ENCODE results near the gene STK32C. TPM values are rescaled to one million over a fixed set of nuclear protein-coding genes. Genes with fewer than 3 reads are reported as not detected.

The STK32C gene
- total RNA-seq, 4 donors from 2014 or later, result 4.8 to 10.9 (median 7.8) TPM

DNA sequence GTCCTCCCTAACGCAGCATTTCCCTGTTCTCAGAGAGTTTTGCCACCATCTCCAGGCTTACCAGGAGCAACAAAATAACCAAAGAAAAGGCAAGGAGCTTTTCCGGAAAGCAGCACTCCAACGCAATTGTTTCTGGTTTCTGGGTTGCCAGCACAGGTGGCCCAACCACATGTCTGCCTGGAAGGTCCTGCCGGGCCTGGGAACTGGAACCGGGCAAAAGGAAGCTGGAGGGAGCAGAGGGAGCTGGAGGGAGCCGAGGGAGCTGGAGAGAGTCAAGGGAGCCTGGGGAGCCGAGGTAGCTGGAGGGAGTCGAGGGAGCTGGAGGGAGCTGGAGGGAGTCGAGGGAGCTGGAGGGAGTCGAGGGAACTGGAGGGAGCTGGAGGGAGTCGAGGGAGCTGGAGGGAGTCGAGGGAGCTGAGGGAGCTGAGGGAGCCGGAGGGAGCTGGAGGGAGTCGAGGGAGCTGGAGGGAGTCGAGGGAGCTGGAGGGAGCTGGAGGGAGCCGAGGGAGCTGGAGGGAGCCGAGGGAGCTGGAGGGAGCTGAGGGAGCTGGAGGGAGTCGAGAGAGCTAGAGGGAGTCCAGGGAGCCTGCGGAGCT lies 54.6 kb downstream of the STK32C start:
- Histone ChIP-seq H3K9me3 (no peaks in the 10 kb centered on the region), H3K4me1 (peaks cover 0 to 12% (median 0%) of the 10 kb centered on the region in 4 donors), H3K27ac (replicated peaks in 1 of 4) (no peak overlapping the region), H3K27me3 (no peaks in the 10 kb centered on the region), H3K36me3 (no peaks in the 10 kb centered on the region), H3K4me3 (no peak overlapping the region)
- no peak for DNase-seq (ENCODE audit: extremely low spot score)
- TF ChIP-seq EP300 (IDR thresholded peaks at IDR 0.05) (no peak), POLR2A (IDR thresholded peaks at IDR 0.05; ENCODE audit: low read depth) (no peak), POLR2AphosphoS5 (IDR thresholded peaks at IDR 0.05) (no peak)
- TF ChIP-seq, protein P1, sequence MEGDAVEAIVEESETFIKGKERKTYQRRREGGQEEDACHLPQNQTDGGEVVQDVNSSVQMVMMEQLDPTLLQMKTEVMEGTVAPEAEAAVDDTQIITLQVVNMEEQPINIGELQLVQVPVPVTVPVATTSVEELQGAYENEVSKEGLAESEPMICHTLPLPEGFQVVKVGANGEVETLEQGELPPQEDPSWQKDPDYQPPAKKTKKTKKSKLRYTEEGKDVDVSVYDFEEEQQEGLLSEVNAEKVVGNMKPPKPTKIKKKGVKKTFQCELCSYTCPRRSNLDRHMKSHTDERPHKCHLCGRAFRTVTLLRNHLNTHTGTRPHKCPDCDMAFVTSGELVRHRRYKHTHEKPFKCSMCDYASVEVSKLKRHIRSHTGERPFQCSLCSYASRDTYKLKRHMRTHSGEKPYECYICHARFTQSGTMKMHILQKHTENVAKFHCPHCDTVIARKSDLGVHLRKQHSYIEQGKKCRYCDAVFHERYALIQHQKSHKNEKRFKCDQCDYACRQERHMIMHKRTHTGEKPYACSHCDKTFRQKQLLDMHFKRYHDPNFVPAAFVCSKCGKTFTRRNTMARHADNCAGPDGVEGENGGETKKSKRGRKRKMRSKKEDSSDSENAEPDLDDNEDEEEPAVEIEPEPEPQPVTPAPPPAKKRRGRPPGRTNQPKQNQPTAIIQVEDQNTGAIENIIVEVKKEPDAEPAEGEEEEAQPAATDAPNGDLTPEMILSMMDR (IDR thresholded peaks at IDR 0.05), result no peak
- 61% methylated on average over 19 of the region's 19 CpGs for WGBS
- intact Hi-C loops (cut with DNase I), result no loop called here

DNA sequence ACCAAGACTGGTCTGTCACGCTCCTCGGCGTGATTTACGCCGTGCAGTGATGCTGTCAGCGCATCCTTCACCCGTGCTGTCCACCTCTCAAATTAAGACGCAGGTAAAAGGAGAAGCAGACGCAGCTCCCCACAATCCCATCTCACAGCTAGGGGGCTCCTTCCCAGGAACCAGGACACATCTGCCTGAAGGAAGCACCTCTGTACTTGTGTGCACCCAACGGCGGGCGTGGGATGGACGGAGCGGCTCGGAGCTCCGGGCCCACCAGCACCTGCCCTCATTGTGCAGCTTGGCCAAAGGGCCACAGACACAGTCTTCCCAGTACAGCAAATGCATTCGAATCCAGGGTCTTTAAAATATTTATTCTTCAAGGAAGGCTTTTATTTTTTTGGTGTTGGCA lies 55.3 kb downstream of the STK32C start:
- Histone ChIP-seq H3K27me3 (no peaks in the 10 kb centered on the region), H3K9me3 (no peaks in the 10 kb centered on the region), H3K27ac (replicated peaks in 1 of 4) (no peak overlapping the region), H3K36me3 (no peaks in the 10 kb centered on the region), H3K4me1 (peaks cover 0 to 12% (median 0%) of the 10 kb centered on the region in 4 donors), H3K4me3 (no peak overlapping the region)
- no peak for DNase-seq (ENCODE audit: extremely low spot score)
- WGBS, result 93% methylated on average over 15 of the region's 17 CpGs
- TF ChIP-seq POLR2A (IDR thresholded peaks at IDR 0.05; ENCODE audit: low read depth) (no peak), POLR2AphosphoS5 (IDR thresholded peaks at IDR 0.05) (no peak), EP300 (IDR thresholded peaks at IDR 0.05) (no peak)
- TF ChIP-seq, protein P1 (IDR thresholded peaks at IDR 0.05), result no peak
- intact Hi-C loops (cut with DNase I), result no loop called here

DNA sequence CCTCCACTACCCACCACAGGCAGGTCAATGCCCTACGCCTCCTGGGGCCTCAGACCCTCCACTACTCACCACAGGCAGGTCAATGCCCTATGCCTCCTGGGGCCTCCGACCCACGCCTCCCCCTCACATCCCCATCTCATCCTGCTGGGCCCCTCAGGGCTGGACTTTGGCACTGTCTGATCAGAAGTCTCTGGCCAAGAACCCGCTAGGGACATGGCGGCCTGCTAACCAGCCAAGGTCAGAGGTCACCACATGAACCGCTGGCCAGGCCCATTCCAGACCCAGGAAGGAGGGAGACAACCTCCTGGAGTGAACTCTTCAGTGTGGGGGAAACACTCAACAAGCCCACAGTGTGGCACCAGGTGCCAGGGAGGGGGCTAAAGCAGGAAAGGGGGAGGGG lies 55.8 kb downstream of the STK32C start:
- Histone ChIP-seq H3K9me3 (no peaks in the 10 kb centered on the region), H3K36me3 (no peaks in the 10 kb centered on the region), H3K27ac (replicated peaks in 1 of 4) (no peak overlapping the region), H3K4me1 (peaks cover 0 to 12% (median 0%) of the 10 kb centered on the region in 4 donors), H3K27me3 (no peaks in the 10 kb centered on the region), H3K4me3 (no peak overlapping the region)
- no peak for TF ChIP-seq POLR2A (IDR thresholded peaks at IDR 0.05; ENCODE audit: low read depth)
- TF ChIP-seq EP300 (IDR thresholded peaks at IDR 0.05), result no peak
- TF ChIP-seq, protein P1 (IDR thresholded peaks at IDR 0.05), result no peak
- no peak for TF ChIP-seq POLR2AphosphoS5 (IDR thresholded peaks at IDR 0.05)
- intact Hi-C loops (cut with DNase I), result no loop called here
- no peak for DNase-seq (ENCODE audit: extremely low spot score)
- 92% methylated on average over 6 of the region's 6 CpGs for WGBS

DNA sequence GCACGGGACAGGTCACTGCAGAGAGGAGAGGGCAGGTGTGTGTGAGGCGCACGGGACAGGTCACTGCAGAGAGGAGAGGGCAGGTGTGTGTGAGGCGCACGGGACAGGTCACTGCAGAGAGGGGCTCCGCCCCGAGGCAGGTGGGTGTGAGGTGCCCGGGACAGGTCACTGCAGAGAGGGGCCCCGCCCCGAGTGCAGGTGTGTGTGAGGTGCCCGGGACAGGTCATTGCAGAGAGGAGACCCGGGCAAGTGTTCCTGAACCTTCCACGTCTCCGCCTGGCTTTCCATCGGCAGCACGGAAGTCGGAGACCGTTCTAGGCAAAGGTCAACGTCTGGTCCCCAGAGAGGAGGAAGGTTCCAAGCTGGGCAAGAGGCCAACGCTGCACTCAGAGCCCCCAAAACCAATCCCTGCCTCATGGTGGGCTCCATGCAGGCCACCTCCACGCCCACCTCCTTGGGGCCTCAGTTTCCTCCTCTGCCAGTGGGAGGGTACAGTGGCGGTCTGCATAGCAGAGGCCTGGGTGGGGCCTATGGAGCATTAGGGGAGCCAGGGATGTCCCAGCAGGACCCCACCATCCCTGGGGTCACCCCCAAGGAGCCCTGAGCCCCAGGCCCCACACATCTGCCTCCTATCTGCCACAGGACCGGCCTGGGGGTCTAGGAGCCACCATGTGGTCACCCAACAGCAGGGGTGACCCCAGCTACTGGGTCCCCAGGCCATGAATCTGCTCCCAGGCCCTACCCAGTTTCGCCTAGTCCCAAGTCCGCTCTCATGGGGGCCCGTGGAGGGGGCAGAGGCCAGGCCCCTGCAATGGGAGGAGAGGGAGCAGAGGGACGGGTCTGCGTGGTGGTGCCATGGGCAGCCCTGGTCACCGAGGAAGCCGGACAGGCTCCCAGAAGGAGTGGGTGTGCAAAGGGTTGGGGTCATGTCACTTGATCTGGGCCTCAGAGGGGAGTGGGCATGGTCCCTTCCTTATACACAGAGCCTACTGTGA lies 57.0 kb downstream of the STK32C start:
- Histone ChIP-seq H3K9me3 (no peaks in the 10 kb centered on the region), H3K27me3 (no peaks in the 10 kb centered on the region), H3K36me3 (no peaks in the 10 kb centered on the region), H3K27ac (replicated peaks in 1 of 4) (no peak overlapping the region), H3K4me3 (no peak overlapping the region), H3K4me1 (peaks cover 0 to 12% (median 0%) of the 10 kb centered on the region in 4 donors)
- DNase-seq (ENCODE audit: extremely low spot score), result no peak
- intact Hi-C loops (cut with DNase I), result no loop called here
- TF ChIP-seq POLR2AphosphoS5 (IDR thresholded peaks at IDR 0.05) (no peak), EP300 (IDR thresholded peaks at IDR 0.05) (no peak), POLR2A (IDR thresholded peaks at IDR 0.05; ENCODE audit: low read depth) (no peak)
- TF ChIP-seq, protein P1 (IDR thresholded peaks at IDR 0.05), result no peak
- WGBS, result 93% methylated on average over 26 of the region's 30 CpGs

All from esophagus muscularis mucosa (tissue), 4 donors.